Right ventricle myocardium superior (tissue), 1 donor: ENCODE measurements around the gene OR2A1. TPM values are rescaled to one million over a fixed set of nuclear protein-coding genes. Genes with fewer than 3 reads are reported as not detected.

ENCODE experiments used
- total RNA-seq: library from RNA; stranded (reverse); fragmentation: NEBNext Ultra II Directional; extraction: Animal tissue kit (Norgen Biotek cat#: 25700); gene quantifications from one replicate; pipeline ENCODE4 v1.2.1, GENCODE V29; 2021
- donor health status: DM: no; HTN: yes; CAD: no; lungs with severe emphysema.

Gene OR2A1
- total RNA-seq, 1 donor from 2014 or later: not detected

Other genes starting within 250 kb of the OR2A1 start
- gene OR2A25, start 242.6 kb upstream of the OR2A1 start, total RNA-seq: not detected
- not detected for gene OR2A12, start 226.1 kb upstream of the OR2A1 start, total RNA-seq
- not detected for gene OR2A2, start 202.8 kb upstream of the OR2A1 start, total RNA-seq
- not detected for gene OR2A14, start 189.2 kb upstream of the OR2A1 start, total RNA-seq
- gene CTAGE4, start 129.0 kb upstream of the OR2A1 start, total RNA-seq: 0.32 TPM
- gene ARHGEF35, start 116.6 kb upstream of the OR2A1 start, total RNA-seq: 0.67 TPM
- gene OR2A42, start 72.8 kb upstream of the OR2A1 start, total RNA-seq: not detected
- gene OR2A7, start 47.6 kb upstream of the OR2A1 start, total RNA-seq: 0.51 TPM
- gene CTAGE8, start 43.1 kb upstream of the OR2A1 start, total RNA-seq: 0.32 TPM
- gene ARHGEF5, start 43.0 kb downstream of the OR2A1 start, total RNA-seq: 1.6 TPM
- not detected for gene NOBOX, start 91.3 kb downstream of the OR2A1 start, total RNA-seq